Stomach (tissue), 4 donors: ENCODE measurements around the gene OR2D2.

Experiments
- POLR2AphosphoS5 ChIP-seq, 3 donors: sonication (generic); formaldehyde crosslinking; IDR thresholded peaks; one replicate each; pipeline ENCODE4 v1.6.1; 2016; ENCODE audit warnings: antibody characterized with exemption in 3 of 3
- TF ChIP-seq, protein P1 (sequence below), 7 experiments: fragments of 450-650 bp in 4 of 7; fragments of 200-600 bp in 3 of 7; sonication (generic) in 3 of 7; IDR thresholded peaks; one replicate each; pipeline ENCODE4 v1.5.1; 2016 to 2019; ENCODE audit warnings: antibody characterized with exemption in 7 of 7, control low read depth in 2 of 7, mild to moderate bottlenecking in 1 of 7

- TF ChIP-seq, protein P1, sequence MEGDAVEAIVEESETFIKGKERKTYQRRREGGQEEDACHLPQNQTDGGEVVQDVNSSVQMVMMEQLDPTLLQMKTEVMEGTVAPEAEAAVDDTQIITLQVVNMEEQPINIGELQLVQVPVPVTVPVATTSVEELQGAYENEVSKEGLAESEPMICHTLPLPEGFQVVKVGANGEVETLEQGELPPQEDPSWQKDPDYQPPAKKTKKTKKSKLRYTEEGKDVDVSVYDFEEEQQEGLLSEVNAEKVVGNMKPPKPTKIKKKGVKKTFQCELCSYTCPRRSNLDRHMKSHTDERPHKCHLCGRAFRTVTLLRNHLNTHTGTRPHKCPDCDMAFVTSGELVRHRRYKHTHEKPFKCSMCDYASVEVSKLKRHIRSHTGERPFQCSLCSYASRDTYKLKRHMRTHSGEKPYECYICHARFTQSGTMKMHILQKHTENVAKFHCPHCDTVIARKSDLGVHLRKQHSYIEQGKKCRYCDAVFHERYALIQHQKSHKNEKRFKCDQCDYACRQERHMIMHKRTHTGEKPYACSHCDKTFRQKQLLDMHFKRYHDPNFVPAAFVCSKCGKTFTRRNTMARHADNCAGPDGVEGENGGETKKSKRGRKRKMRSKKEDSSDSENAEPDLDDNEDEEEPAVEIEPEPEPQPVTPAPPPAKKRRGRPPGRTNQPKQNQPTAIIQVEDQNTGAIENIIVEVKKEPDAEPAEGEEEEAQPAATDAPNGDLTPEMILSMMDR (IDR thresholded peaks at IDR 0.05) = no peak
- TF ChIP-seq POLR2AphosphoS5 (IDR thresholded peaks at IDR 0.05) = no peak
These were observed 46.9 kb downstream of the OR2D2 start, which contains the start of gene OR10A5 for GRCh38 chr11:6845383-6845782.
